C4-2B (cell line): ENCODE results near the gene RSRC2.

Experiments
- CTCF ChIP-seq: fragments of 450-650 bp; conservative IDR thresholded peaks from 2 replicates; pipeline ENCODE4 v1.5.1; 2017; ENCODE audit warnings: mild to moderate bottlenecking
- ZFX ChIP-seq: fragments of 450-650 bp; IDR thresholded peaks from 2 replicates; pipeline ENCODE4 v1.6.1; 2017

GRCh38 chr12:122537021-122537420 is 10.3 kb upstream of the RSRC2 start:
- no peak for TF ChIP-seq CTCF
- TF ChIP-seq ZFX: no peak
